GM18909 (cell line): Measurements from ENCODE around the gene RRP1.

ENCODE experiments used
- ATAC-seq: cut with Tn5 transposase; IDR thresholded peaks from one replicate; pipeline ENCODE4 v1.9.1; 2021; ENCODE audit warnings: mild to moderate bottlenecking; ENCODE audit not compliant: unreplicated experiment, poor library complexity

Gene RRP1

GRCh38 chr21:43799301-43799840 lies 10.0 kb downstream of the RRP1 start:
- ATAC-seq, result no peak

GRCh38 chr21:43800124-43800523 lies 10.7 kb downstream of the RRP1 start:
- ATAC-seq, result no peak

GRCh38 chr21:43800566-43800965 lies 11.2 kb downstream of the RRP1 start:
- no peak for ATAC-seq

GRCh38 chr21:43801006-43801783 lies 11.8 kb downstream of the RRP1 start:
- no peak for ATAC-seq

- ATAC-seq, result no peak
Observed at GRCh38 chr21:43802713-43803313, 13.4 kb downstream of the RRP1 start.

GRCh38 chr21:43803558-43804300 lies 14.4 kb downstream of the RRP1 start:
- ATAC-seq, result no peak

GRCh38 chr21:43805275-43805800 lies 16.0 kb downstream of the RRP1 start:
- peak; percentile 79 for ATAC-seq

GRCh38 chr21:43806017-43806710 lies 16.8 kb downstream of the RRP1 start:
- ATAC-seq, result no peak

GRCh38 chr21:43808367-43808766 lies 19.0 kb downstream of the RRP1 start:
- ATAC-seq, result no peak

- no peak for ATAC-seq
Observed at GRCh38 chr21:43808832-43809251, 19.5 kb downstream of the RRP1 start.

- ATAC-seq, result no peak
Observed at GRCh38 chr21:43809346-43809799, 20.0 kb downstream of the RRP1 start.

- ATAC-seq, result no peak
Observed at GRCh38 chr21:43809853-43810504, 20.6 kb downstream of the RRP1 start.

- ATAC-seq, result peak; percentile 68
Observed at GRCh38 chr21:43810505-43811261, 21.3 kb downstream of the RRP1 start.

GRCh38 chr21:43811262-43812105 lies 22.1 kb downstream of the RRP1 start:
- ATAC-seq, result no peak

- no peak for ATAC-seq
Observed at GRCh38 chr21:43812139-43812821, 22.9 kb downstream of the RRP1 start.

GRCh38 chr21:43812957-43813655 lies 23.7 kb downstream of the RRP1 start:
- no peak for ATAC-seq

GRCh38 chr21:43813656-43813980 lies 24.2 kb downstream of the RRP1 start:
- no peak for ATAC-seq
